ENCODE measurements around the gene AVEN. TPM values are rescaled to one million over a fixed set of nuclear protein-coding genes. Genes with fewer than 3 reads are reported as not detected.

Gene AVEN
- total and polyA plus RNA-seq, 2 of the 4 experiments (the other 2 are of a cell fraction): 9.1 to 17.6 TPM

GRCh38 chr15:33866101-33866737 lies 172.8 kb downstream of the AVEN start:
- H3K27me3 ChIP-seq (ENCODE audit: control insufficient read depth, insufficient read depth, low read length): no peaks in the 10 kb centered on the region
- no peak overlapping the region for H3K14ac ChIP-seq (replicated peaks; ENCODE audit: low read depth, low read length)
- dilution Hi-C loops (cut with HindIII; ENCODE audit: low sequenced_read_pairs, unreplicated experiment): no loop called here
- DNase-seq (peak; percentile 36), ATAC-seq (ENCODE audit: low read depth) (peak; percentile 69)
- intact Hi-C loops (cut with micrococcal nuclease): loop anchor here (5.0 kb wide), 1 partner anchor 41 kb away; no protein-coding TSS in a partner anchor
- H3K79me1 ChIP-seq (ENCODE audit: low read depth in 1 of 2, low read length in 2 of 2): no peaks in the 10 kb centered on the region
- H3K23ac ChIP-seq (ENCODE audit: low read depth, low read length): no peak overlapping the region
- no peak overlapping the region for H2BK20ac ChIP-seq (ENCODE audit: low read depth, low read length)
- no peak overlapping the region for H3K56ac ChIP-seq (ENCODE audit: extremely low read depth, insufficient read depth, low read length)
- no peak overlapping the region for H2BK15ac ChIP-seq (ENCODE audit: low read depth, low read length)
- in situ Hi-C loops (cut with MboI; ENCODE audit: low sequenced_read_pairs): no loop called here
- H4K8ac ChIP-seq (ENCODE audit: low read depth in 2 of 2, low read length in 2 of 2): no peak overlapping the region
- no peak overlapping the region for H3K9ac ChIP-seq (ENCODE audit: low read depth, low read length)
- peaks cover 9% of the 10 kb centered on the region for H3K4me1 ChIP-seq (ENCODE audit: control insufficient read depth, insufficient read depth, low read length)
- H3K4ac ChIP-seq (ENCODE audit: low read depth, low read length): no peak overlapping the region
- no peak overlapping the region for H2BK120ac ChIP-seq (ENCODE audit: low read depth, low read length)
- H4K91ac ChIP-seq (ENCODE audit: insufficient read depth, low read depth, low read length): no peak overlapping the region
- no TSS peak for BruUV-seq (replicated peaks)
- no peak overlapping the region for H3K4me3 ChIP-seq (ENCODE audit: insufficient read depth, low read depth, low read length)
- peaks cover 8% of the 10 kb centered on the region for H3K9me1 ChIP-seq (ENCODE audit: insufficient read depth, low read length)
- CTCF ChIA-PET: interaction anchor here (0.5 kb wide), 1 partner anchor 28 kb away, joined by 5 read pairs; no protein-coding TSS in a partner anchor
- no CpG with 5 or more reads among the region's 3 CpGs for WGBS, 2 experiments (ENCODE audit: extremely low coverage in 2 of 2, insufficient read length in 1 of 2)
- H3K9me3 ChIP-seq (ENCODE audit: control insufficient read depth, insufficient read depth, low read length): no peaks in the 10 kb centered on the region
- H3K4me2 ChIP-seq (ENCODE audit: low read depth, low read length): no peak overlapping the region; the same call in 1 of the 2 replicates
- no peak overlapping the region for H3K18ac ChIP-seq (ENCODE audit: low read depth, low read length)
- no peak overlapping the region for H2AFZ ChIP-seq (replicated peaks; ENCODE audit: low read length, poor library complexity)
- H2AK5ac ChIP-seq (ENCODE audit: low read depth, low read length): no peak overlapping the region
- POLR2A ChIA-PET (ENCODE audit: unreplicated experiment): no interaction called here
- no peaks in the 10 kb centered on the region for H4K20me1 ChIP-seq (ENCODE audit: insufficient read depth, low read length)
- H3K36me3 ChIP-seq (ENCODE audit: control insufficient read depth, insufficient read depth, low read length): no peaks in the 10 kb centered on the region
- H4K5ac ChIP-seq (ENCODE audit: low read depth, low read length): no peak overlapping the region
- H3K27ac ChIP-seq (ENCODE audit: insufficient read depth, low read length): no peak overlapping the region
- no peak overlapping the region for H2BK5ac ChIP-seq (ENCODE audit: low read depth, low read length, poor library complexity, severe bottlenecking)
- TF ChIP-seq CTCF (conservative IDR thresholded peaks at IDR 0.05; ENCODE audit: low read depth, low read length): no peak
- TF ChIP-seq CEBPB (IDR thresholded peaks at IDR 0.05; ENCODE audit: low read depth, low read length): no peak
- TF ChIP-seq NFE2L2 (IDR thresholded peaks at IDR 0.05; ENCODE audit: low read depth, low read length): no peak
- TF ChIP-seq ELK1 (IDR thresholded peaks at IDR 0.05; ENCODE audit: borderline replicate concordance, low read depth, low read length): no peak
- no peak for TF ChIP-seq MAFK (IDR thresholded peaks at IDR 0.05; ENCODE audit: low read depth, low read length)
- no peak for TF ChIP-seq POLR2A (IDR thresholded peaks at IDR 0.05; ENCODE audit: low read depth, low read length)
- TF ChIP-seq CHD1 (IDR thresholded peaks at IDR 0.05; ENCODE audit: low read depth, low read length): no peak
- TF ChIP-seq MAZ (IDR thresholded peaks at IDR 0.05; ENCODE audit: borderline replicate concordance, low read depth, low read length): no peak
- no peak for TF ChIP-seq RAD21 (IDR thresholded peaks at IDR 0.05; ENCODE audit: low read length)
- no peak overlapping the region for H2AK9ac ChIP-seq (replicated peaks; ENCODE audit: low read depth, low read length, poor library complexity)

All from IMR-90 (cell line).